Rectal smooth muscle tissue (tissue), 1 donor: ENCODE measurements around the gene RANGAP1.

Experiments
- H3K27ac ChIP-seq: one replicate; pipeline ENCODE4 v1.7.0; 2013; ENCODE audit warnings: low read depth, low read length, inconsistent platforms
- H3K27me3 ChIP-seq: one replicate; pipeline ENCODE4 v1.7.0; 2013; ENCODE audit warnings: low read length; ENCODE audit not compliant: control insufficient read depth, insufficient read depth
- H3K36me3 ChIP-seq: one replicate; pipeline ENCODE4 v1.7.0; 2013; ENCODE audit warnings: low read length; ENCODE audit not compliant: control insufficient read depth, insufficient read depth
- H3K4me1 ChIP-seq: one replicate; pipeline ENCODE4 v1.7.0; 2013; ENCODE audit warnings: low read length; ENCODE audit not compliant: control insufficient read depth, insufficient read depth
- H3K4me3 ChIP-seq: one replicate; pipeline ENCODE4 v1.7.0; 2013; ENCODE audit warnings: low read length
- H3K9ac ChIP-seq: one replicate; pipeline ENCODE4 v1.7.0; 2013; ENCODE audit warnings: low read length

RANGAP1 gene

GRCh38 chr22:41237036-41237706 lies 48.8 kb downstream of the RANGAP1 start:
- Histone ChIP-seq H3K27me3 (no peaks in the 10 kb centered on the region), H3K4me1 (peaks cover 3% of the 10 kb centered on the region), H3K27ac (peak overlapping the region; percentile 7), H3K4me3 (peak overlapping the region; percentile 72), H3K36me3 (no peaks in the 10 kb centered on the region), H3K9ac (peak overlapping the region; percentile 21)

- H3K36me3 ChIP-seq = no peaks in the 10 kb centered on the region
- no peak overlapping the region for H3K9ac ChIP-seq
- H3K4me1 ChIP-seq = peaks cover 3% of the 10 kb centered on the region
- no peak overlapping the region for H3K4me3 ChIP-seq
- H3K27ac ChIP-seq = no peak overlapping the region
- H3K27me3 ChIP-seq = no peaks in the 10 kb centered on the region
Observed at GRCh38 chr22:41234815-41235695, 50.9 kb downstream of the RANGAP1 start.

- no peak overlapping the region for H3K9ac ChIP-seq
- no peaks in the 10 kb centered on the region for H3K27me3 ChIP-seq
- no peak overlapping the region for H3K4me3 ChIP-seq
- H3K36me3 ChIP-seq = peaks cover 11% of the 10 kb centered on the region
- H3K4me1 ChIP-seq = no peaks in the 10 kb centered on the region
- H3K27ac ChIP-seq = no peak overlapping the region
Observed at GRCh38 chr22:41231369-41231768, 54.6 kb downstream of the RANGAP1 start.

- Histone ChIP-seq H3K27ac (no peak overlapping the region), H3K4me3 (no peak overlapping the region), H3K9ac (no peak overlapping the region), H3K27me3 (no peaks in the 10 kb centered on the region), H3K4me1 (no peaks in the 10 kb centered on the region), H3K36me3 (peaks cover 11% of the 10 kb centered on the region)
Observed at GRCh38 chr22:41230401-41230785, 55.6 kb downstream of the RANGAP1 start.

DNA sequence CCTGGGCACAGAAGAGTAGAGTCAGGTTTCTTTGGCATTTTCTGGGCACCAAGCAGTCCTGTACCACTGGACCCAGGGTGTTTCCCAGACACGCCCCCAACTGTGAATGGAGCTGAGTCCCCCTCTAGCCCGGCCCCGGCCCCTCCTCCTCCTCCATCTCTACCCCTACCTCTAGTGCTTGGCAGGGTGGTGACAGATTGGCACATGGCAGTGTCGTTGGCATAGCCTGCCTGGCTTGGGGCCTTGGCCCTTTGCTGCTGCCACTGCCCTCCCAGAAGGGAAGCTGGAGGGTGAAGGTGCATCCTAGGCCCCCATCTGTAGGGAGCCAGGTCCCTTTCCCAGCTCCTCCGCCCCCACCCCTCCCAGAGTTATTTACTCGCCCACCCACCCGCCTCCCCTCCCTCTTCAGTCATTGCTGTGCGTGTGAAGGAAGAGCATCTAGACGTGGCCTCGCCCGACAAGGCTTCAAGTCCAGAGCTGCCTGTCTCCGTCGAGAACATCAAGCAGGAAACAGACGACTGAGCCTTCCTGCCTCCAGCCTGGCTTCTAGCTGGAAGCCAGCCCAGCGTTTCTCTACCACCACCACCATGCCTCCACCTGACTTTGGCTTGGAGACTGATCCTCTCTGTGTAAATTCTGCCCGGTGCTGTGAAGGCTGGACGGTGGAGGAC lies 56.1 kb downstream of the RANGAP1 start:
- H3K4me3 ChIP-seq = no peak overlapping the region
- H3K4me1 ChIP-seq = no peaks in the 10 kb centered on the region
- no peak overlapping the region for H3K9ac ChIP-seq
- H3K27me3 ChIP-seq = no peaks in the 10 kb centered on the region
- no peak overlapping the region for H3K27ac ChIP-seq
- peaks cover 11% of the 10 kb centered on the region for H3K36me3 ChIP-seq

GRCh38 chr22:41229215-41229614 lies 56.8 kb downstream of the RANGAP1 start:
- H3K4me1 ChIP-seq = no peaks in the 10 kb centered on the region
- no peak overlapping the region for H3K4me3 ChIP-seq
- no peak overlapping the region for H3K27ac ChIP-seq
- H3K27me3 ChIP-seq = no peaks in the 10 kb centered on the region
- H3K36me3 ChIP-seq = peaks cover 13% of the 10 kb centered on the region
- H3K9ac ChIP-seq = no peak overlapping the region

GRCh38 chr22:41226723-41227655 lies 59.0 kb downstream of the RANGAP1 start:
- Histone ChIP-seq H3K9ac (no peak overlapping the region), H3K4me1 (no peaks in the 10 kb centered on the region), H3K4me3 (no peak overlapping the region), H3K36me3 (peaks cover 27% of the 10 kb centered on the region), H3K27me3 (no peaks in the 10 kb centered on the region), H3K27ac (no peak overlapping the region)

DNA sequence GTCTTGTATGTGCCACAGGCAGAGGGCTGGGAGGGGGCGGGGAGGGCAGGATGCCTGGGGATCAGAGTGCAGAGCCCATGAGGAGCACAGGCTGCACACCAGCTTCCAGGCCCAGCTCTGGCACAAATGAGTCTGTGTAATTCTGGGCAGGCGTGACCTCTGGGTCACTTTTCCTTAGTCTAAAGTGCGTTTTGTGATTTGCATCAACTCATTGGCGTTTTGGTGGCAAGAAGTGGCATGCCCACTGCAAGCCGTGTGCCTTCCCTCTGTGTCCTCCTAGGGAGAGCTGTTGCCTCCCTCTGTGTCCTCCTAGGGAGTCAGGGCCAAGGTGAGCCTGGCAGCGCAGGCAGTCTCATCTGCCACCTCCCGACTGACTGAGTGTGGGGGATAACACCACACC lies 62.5 kb downstream of the RANGAP1 start:
- no peak overlapping the region for H3K4me3 ChIP-seq
- no peaks in the 10 kb centered on the region for H3K4me1 ChIP-seq
- no peaks in the 10 kb centered on the region for H3K27me3 ChIP-seq
- peaks cover 27% of the 10 kb centered on the region for H3K36me3 ChIP-seq
- no peak overlapping the region for H3K27ac ChIP-seq
- H3K9ac ChIP-seq = no peak overlapping the region

DNA sequence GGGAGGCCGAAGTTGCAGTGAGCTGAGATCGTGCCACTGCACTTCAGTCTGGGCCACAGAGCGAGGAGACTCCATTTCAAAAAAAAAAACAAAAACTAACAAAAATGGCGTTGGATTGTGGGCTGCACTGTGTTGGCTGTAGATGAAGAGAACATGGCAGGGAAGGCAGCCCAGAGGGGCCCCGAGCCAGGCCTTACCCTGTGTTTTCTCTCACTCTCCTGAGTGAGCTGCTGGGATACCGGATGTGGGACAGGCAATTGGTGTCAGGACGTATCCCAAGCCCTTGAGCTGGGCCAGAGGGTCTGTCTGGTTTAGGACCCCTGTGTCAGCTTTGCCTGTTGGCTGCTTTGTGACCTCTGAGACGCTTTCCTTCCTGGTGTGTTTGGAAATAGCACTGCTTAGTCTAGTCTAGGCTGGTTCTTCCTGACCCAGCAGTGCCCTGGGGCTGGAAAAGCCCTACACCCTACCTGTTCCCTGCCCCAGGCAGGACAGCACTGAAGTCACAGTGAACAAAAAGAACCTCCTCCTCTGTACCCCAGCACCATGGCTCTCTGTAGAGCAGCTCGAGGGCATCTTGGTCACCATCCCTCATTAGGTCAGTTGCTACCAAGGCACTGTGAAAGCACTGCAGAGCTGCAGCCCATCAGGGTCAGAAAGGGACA lies 63.0 kb downstream of the RANGAP1 start:
- no peaks in the 10 kb centered on the region for H3K27me3 ChIP-seq
- no peaks in the 10 kb centered on the region for H3K4me1 ChIP-seq
- H3K9ac ChIP-seq = no peak overlapping the region
- H3K4me3 ChIP-seq = no peak overlapping the region
- no peak overlapping the region for H3K27ac ChIP-seq
- peaks cover 26% of the 10 kb centered on the region for H3K36me3 ChIP-seq

DNA sequence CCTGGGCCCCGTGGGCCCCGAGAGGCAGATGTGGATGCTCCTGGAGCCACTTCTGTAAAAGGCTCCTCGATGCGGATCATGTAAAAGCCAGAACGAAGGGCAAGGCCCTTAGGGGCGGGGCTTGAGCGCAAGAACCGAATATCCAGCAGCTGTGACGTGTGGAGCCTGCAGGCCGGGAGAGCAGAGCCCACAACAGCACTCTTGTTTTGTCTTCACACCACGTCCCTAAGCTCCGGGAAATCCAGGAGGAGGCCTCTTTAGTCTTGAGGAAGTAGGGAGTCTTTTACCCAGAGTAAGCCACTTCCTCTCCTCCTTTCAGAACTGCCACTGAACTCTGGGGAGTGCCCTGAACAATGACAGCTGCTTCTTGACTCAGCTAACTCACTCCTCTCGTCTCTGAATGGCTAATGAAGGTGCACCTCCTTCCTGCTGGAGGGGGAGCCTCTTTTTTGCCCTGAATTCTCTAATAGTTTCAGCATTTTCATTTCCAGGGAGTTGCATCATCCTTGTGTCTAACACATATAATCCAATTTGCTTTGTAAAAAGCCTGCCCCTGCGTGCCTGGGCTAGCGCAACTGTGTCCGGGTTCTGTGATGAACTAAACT lies 68.3 kb downstream of the RANGAP1 start:
- H3K4me1 ChIP-seq = no peaks in the 10 kb centered on the region
- H3K36me3 ChIP-seq = peaks cover 9% of the 10 kb centered on the region
- H3K27me3 ChIP-seq = no peaks in the 10 kb centered on the region
- H3K27ac ChIP-seq = peak overlapping the region; percentile 61
- peak overlapping the region; percentile 34 for H3K4me3 ChIP-seq
- no peak overlapping the region for H3K9ac ChIP-seq

- Histone ChIP-seq H3K4me3 (peak overlapping the region; percentile 34), H3K27ac (peak overlapping the region; percentile 61), H3K4me1 (no peaks in the 10 kb centered on the region), H3K27me3 (no peaks in the 10 kb centered on the region), H3K36me3 (peaks cover 7% of the 10 kb centered on the region), H3K9ac (no peak overlapping the region)
Observed at GRCh38 chr22:41216984-41217383, 69.0 kb downstream of the RANGAP1 start.
